Activated T-cell treated with anti-CD3 and anti-CD28 coated beads, Interleukin-2, amount 50 U/mL, for 72 hours (primary cell): Measurements from ENCODE around the gene CHAC1. TPM values are rescaled to one million over a fixed set of nuclear protein-coding genes. Genes with fewer than 3 reads are reported as not detected.
"Not testable (repeated sequence)": the region's sequence is repeated elsewhere in the genome, so short reads cannot be mapped to it uniquely, and the experiment has no call there.

Experiments
- ATAC-seq, 2 donors: fragments of 150-1000 bp; cut with Tn5 transposase; replicated peaks in 1 of 2; 2 replicates each; pipeline ENCODE4 v1.10.0; 2021; ENCODE audit warnings: moderate library complexity in 2 of 2, mild to moderate bottlenecking in 1 of 2
- DNase-seq, 2 donors: peaks; one replicate each; pipeline ENCODE4 v3.0.0; 2021 to 2022; ENCODE audit warnings: mixed read lengths in 1 of 2
- H3K27ac Mint-ChIP-seq: one replicate; pipeline ENCODE4 v1.8.0; 2022; ENCODE audit warnings: mild to moderate bottlenecking, moderate library complexity, mixed read lengths
- H3K27me3 Mint-ChIP-seq: one replicate; pipeline ENCODE4 v1.8.0; 2022; ENCODE audit warnings: low read depth, mixed read lengths
- H3K36me3 Mint-ChIP-seq, 2 donors: one replicate each; pipeline ENCODE4 v1.8.0; 2022; ENCODE audit warnings: mixed read lengths in 2 of 2, mild to moderate bottlenecking in 1 of 2; ENCODE audit not compliant: insufficient read depth in 2 of 2
- H3K4me1 Mint-ChIP-seq: one replicate; pipeline ENCODE4 v1.8.0; 2022; ENCODE audit warnings: low read depth, mixed read lengths
- H3K4me3 Mint-ChIP-seq, 2 donors: one replicate each; pipeline ENCODE4 v1.8.0; 2022; ENCODE audit warnings: mild to moderate bottlenecking in 2 of 2, mixed read lengths in 2 of 2, moderate library complexity in 2 of 2
- H3K9me3 Mint-ChIP-seq, 2 donors: one replicate each; pipeline ENCODE4 v1.8.0; 2022; ENCODE audit warnings: mixed read lengths in 2 of 2
- total RNA-seq, 2 donors: library from RNA; stranded (reverse); gene quantifications; one replicate each; pipeline ENCODE4 v1.2.3, GENCODE V29; 2022

The CHAC1 gene
- total RNA-seq, 2 donors from 2014 or later = 77.8 to 83.0 TPM

DNA sequence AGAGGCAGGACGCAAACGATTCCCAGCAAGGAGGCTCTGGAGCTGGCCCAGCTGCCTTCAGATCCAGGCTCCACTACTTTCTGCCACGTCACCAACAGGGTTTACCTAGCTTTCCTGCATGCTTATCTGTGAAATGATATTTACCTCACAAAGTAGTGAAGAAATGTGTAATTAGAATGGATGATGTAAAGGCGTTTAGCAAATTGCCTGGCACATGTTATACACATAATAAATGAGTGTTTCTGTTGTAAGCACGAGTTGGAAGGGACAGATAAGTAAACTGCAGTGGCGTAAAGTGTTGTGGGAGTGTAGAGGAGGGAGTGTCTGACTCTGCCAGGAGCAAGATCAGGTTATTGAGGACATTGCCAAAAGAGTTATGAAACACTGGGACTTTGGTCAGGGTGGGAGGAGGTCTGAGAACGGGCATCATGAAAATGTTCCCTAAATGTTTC lies 3.5 kb upstream of the CHAC1 start:
- H3K4me1 Mint-ChIP-seq = peaks cover 33% of the 10 kb centered on the region
- ATAC-seq (no peak), DNase-seq (no peak)
- H3K27ac Mint-ChIP-seq = no peak overlapping the region
- H3K9me3 Mint-ChIP-seq = no peaks in the 10 kb centered on the region
- H3K4me3 Mint-ChIP-seq = no peak overlapping the region
- H3K36me3 Mint-ChIP-seq = peaks cover 14 to 16% of the 10 kb centered on the region in 2 donors
- no peaks in the 10 kb centered on the region for H3K27me3 Mint-ChIP-seq

DNA sequence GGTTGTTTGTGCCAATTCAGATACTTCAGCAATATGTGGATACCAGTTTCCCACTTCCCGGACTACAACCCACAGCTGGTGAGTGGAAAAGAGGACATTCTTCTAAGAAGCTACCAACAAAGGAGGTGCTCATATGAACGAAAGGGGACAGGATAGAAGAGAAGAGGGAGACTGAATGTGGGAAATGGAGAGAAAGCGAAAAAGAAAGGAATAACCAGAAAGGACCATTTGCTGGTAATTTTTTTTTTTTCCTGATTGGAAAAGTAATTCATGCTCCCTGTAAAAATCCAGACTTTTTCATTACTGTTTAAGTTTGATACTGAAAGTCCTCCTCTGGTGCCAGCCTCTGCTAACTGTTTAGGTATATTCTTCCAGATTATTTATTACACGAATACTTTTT lies 1.5 kb upstream of the CHAC1 start:
- ATAC-seq = no peak
- Mint-ChIP-seq H3K9me3 (no peaks in the 10 kb centered on the region), H3K27me3 (no peaks in the 10 kb centered on the region), H3K4me1 (peaks cover 38% of the 10 kb centered on the region), H3K27ac (peak overlapping the region; percentile 96), H3K4me3 (peak overlapping the region; percentile 94 to 95), H3K36me3 (peaks cover 19 to 26% of the 10 kb centered on the region in 2 donors)
- DNase-seq = no peak

DNA sequence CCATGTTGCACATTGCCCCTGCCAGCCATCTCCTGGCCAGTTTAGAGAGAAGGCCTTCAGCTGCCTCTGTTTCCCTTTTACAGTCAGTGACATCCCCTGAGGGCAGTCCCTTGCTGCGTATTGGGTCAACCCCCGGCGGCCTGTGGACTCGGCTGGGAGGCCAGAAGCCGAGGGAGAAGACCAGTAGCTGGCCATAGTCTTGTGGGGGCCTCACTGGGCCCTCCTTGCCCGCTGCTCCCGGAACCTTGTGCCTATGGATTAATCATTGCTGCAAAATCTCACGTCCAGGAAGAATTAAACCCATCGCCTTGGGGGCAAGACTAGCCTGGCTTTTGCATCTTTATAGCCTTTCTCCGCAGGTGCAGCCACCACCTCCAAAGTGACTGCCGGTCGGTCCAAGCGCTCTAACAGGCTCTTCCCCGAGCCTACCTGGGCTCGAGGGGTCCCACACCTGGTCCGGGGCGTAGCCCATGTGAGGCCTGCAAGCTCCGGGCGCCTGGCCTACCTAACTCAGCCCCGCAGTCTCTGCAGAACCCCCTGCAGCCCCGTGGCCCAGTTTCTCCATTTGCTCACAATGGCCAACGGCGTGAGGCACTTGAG lies 870 bp upstream of the CHAC1 start:
- Mint-ChIP-seq H3K9me3 (no peaks in the 10 kb centered on the region), H3K4me1 (peaks cover 38% of the 10 kb centered on the region), H3K27ac (peak overlapping the region; percentile 96), H3K4me3 (peak overlapping the region; percentile 94 to 95), H3K36me3 (peaks cover 19 to 26% of the 10 kb centered on the region in 2 donors), H3K27me3 (no peaks in the 10 kb centered on the region)
- DNase-seq (peak in 1 of 2 donors; percentile 35), ATAC-seq (no peak)

DNA sequence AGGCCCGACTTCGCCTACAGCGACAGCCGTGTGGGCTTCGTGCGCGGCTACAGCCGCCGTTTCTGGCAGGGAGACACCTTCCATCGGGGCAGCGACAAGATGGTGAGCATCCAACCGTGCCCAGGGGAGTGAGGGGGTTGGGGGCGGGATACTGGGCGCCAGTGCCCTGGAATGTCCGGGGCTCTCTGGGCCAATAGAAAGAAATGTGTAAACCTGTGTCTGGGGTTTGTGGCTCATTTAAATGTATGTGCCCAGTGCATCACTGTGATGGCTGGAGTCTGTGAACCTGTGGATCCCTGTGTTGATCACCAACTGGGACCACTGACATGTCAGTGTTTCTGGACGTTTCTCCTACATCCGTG lies 423 bp downstream of the CHAC1 start:
- H3K4me3 Mint-ChIP-seq = peak overlapping the region; percentile 94 to 95
- DNase-seq (no peak), ATAC-seq (no peak)
- H3K27me3 Mint-ChIP-seq = no peaks in the 10 kb centered on the region
- H3K36me3 Mint-ChIP-seq = peaks cover 19 to 26% of the 10 kb centered on the region in 2 donors
- peak overlapping the region; percentile 93 for H3K27ac Mint-ChIP-seq
- H3K4me1 Mint-ChIP-seq = peaks cover 46% of the 10 kb centered on the region
- no peaks in the 10 kb centered on the region for H3K9me3 Mint-ChIP-seq

DNA sequence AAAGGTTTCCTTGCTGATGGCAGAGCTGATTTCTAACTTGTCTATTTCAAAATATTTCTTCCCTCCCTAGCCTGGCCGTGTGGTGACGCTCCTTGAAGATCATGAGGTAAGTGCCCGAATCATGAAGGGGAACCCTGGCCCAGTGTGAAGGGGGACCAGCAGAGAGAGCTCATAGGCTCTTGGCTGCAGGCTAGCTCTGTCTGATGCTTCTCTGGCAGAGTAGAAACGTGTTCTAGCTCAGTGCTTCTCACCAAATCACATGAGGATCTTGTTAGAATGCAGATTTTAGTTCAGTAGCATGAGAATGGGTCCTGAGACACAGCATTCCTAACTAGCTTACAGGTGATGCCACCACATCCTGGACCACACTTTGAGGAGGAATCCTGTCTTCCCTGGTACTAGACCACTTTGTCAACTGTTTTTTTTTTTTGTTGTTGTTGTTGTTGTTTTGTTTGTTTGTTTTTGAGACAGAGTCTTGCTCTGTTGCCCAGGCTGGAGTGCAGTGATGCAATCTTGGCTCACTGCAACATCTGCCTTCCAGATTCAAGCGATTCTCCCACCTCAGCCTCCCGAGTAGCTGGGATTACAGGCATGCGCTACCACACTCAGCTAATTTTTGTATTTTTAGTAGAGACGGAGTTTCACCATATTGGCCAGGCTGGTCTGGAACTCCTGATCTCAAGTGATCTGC lies 1.0 kb downstream of the CHAC1 start:
- peaks cover 19 to 26% of the 10 kb centered on the region in 2 donors for H3K36me3 Mint-ChIP-seq
- peak overlapping the region; percentile 94 to 95 for H3K4me3 Mint-ChIP-seq
- not testable (repeated sequence) for DNase-seq, H3K27me3 Mint-ChIP-seq, H3K9me3 Mint-ChIP-seq, ATAC-seq
- H3K4me1 Mint-ChIP-seq = peaks cover 48% of the 10 kb centered on the region
- H3K27ac Mint-ChIP-seq = peak overlapping the region; percentile 93

DNA sequence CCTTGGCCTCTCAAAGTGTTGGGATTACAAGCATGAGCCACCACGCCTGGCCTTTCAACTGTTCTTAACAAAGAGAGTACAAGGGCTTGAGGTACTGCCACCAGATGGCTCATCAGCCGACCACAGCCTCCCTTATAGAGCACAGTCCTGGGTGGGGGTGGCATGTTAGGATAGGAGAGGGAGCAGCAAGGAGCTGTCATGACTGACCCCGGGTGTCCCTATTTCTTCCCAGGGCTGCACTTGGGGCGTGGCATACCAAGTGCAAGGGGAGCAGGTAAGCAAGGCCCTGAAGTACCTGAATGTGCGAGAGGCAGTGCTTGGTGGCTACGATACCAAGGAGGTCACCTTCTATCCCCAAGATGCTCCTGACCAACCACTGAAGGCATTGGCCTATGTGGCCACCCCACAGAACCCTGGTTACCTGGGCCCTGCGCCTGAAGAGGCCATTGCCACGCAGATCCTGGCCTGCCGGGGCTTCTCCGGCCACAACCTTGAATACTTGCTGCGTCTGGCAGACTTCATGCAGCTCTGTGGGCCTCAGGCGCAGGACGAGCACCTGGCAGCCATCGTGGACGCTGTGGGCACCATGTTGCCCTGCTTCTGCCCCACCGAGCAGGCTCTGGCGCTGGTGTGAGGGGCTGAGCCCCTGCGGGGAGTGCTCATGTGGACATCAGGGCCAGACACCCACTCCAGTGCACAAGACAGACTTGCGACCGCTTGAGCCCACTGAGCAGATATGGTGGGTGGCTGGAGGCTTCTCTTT lies 2.1 kb downstream of the CHAC1 start:
- peak overlapping the region; percentile 94 to 95 for H3K4me3 Mint-ChIP-seq
- H3K9me3 Mint-ChIP-seq = no peaks in the 10 kb centered on the region
- peaks cover 48% of the 10 kb centered on the region for H3K4me1 Mint-ChIP-seq
- ATAC-seq = no peak
- peak overlapping the region; percentile 65 for H3K27ac Mint-ChIP-seq
- DNase-seq = no peak
- no peaks in the 10 kb centered on the region for H3K27me3 Mint-ChIP-seq
- peaks cover 19 to 26% of the 10 kb centered on the region in 2 donors for H3K36me3 Mint-ChIP-seq

DNA sequence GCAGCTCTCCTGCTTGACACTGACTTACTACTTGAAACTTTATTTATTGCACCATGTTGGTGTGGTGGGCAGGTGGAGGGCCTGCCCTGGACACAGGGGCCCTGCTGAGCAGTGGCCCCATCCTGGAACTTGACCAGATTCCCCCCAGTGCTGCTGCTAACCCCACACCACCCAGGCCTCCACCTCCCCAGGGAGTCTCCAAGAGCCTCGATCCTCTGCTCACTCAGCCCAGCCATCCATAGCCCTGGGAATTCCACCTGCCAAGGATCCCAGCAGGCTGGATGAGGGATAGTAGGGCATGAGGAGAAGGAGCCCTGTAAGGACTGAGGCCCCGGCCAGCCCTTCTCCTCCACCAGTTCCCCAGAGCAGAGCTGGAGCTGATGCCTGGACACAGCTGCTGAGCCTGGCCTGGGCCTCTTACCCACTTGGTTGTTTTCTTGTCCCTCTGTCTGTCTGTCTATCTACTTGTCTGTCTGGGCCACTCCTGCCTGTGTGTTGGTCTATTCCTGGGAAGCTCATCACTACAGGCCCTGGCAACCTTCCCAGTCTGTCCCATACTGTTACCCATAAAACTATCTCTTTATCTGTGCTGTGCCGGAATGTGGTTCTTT lies 2.8 kb downstream of the CHAC1 start:
- Mint-ChIP-seq H3K27me3 (no peaks in the 10 kb centered on the region), H3K4me3 (peak overlapping the region; percentile 81 to 94), H3K27ac (peak overlapping the region; percentile 41), H3K9me3 (no peaks in the 10 kb centered on the region), H3K4me1 (peaks cover 48% of the 10 kb centered on the region), H3K36me3 (peaks cover 19 to 26% of the 10 kb centered on the region in 2 donors)
- DNase-seq (no peak), ATAC-seq (no peak)

DNA sequence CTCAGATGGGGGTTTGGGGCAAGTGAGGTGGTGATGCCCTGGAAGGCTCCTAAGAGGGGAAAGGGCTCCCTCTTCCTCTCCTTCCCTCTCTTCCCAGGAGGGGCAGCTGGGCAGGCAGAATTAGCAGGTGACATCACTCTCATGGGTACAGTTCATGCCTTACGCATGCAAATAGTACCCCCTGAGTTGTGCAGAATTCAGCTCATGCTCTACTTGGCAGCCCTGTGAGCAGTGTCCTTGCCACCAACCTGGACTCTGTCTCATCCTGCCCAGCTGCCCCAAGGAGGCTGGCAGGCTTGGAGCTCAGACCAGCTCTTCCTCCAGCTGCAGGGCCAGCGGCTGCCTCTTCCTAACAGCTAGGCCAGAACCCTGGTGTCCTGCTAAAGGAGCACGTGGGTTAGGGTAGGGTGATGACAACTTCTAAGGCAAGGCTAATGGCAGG lies 3.3 kb downstream of the CHAC1 start:
- H3K4me3 Mint-ChIP-seq = peak overlapping the region; percentile 81 to 94
- peaks cover 19 to 26% of the 10 kb centered on the region in 2 donors for H3K36me3 Mint-ChIP-seq
- DNase-seq (no peak), ATAC-seq (no peak)
- H3K27me3 Mint-ChIP-seq = no peaks in the 10 kb centered on the region
- peak overlapping the region; percentile 55 for H3K27ac Mint-ChIP-seq
- no peaks in the 10 kb centered on the region for H3K9me3 Mint-ChIP-seq
- peaks cover 46% of the 10 kb centered on the region for H3K4me1 Mint-ChIP-seq

DNA sequence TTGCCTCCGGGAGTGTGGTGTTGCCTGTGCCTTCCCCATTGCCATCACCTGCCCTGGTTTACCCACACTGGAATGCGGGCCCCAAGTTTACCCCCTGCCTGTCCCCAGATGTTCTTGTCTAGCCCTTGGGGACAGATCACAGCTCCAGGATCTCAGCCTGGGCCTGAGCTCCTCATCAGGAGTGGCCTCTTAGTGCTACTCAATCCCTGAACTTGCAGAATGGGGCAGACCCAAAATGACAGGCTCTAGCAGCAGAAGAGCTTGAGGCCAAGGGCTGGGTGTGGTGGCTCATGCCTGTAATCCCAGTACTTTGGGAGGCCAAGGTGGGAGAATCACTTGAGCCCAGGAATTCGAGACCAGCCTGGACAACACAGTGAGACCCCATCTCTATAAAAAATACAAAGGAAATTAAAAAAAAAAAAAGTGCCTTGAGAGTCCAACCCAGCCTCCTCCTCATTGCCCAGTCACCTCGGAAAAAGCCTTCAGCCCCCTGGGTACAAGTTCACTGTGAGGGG lies 3.8 kb downstream of the CHAC1 start:
- H3K4me1 Mint-ChIP-seq = peaks cover 41% of the 10 kb centered on the region
- peaks cover 18 to 25% of the 10 kb centered on the region in 2 donors for H3K36me3 Mint-ChIP-seq
- no peaks in the 10 kb centered on the region for H3K9me3 Mint-ChIP-seq
- DNase-seq (no peak), ATAC-seq (no peak)
- no peak overlapping the region for H3K4me3 Mint-ChIP-seq
- H3K27me3 Mint-ChIP-seq = no peaks in the 10 kb centered on the region
- peak overlapping the region; percentile 55 for H3K27ac Mint-ChIP-seq

DNA sequence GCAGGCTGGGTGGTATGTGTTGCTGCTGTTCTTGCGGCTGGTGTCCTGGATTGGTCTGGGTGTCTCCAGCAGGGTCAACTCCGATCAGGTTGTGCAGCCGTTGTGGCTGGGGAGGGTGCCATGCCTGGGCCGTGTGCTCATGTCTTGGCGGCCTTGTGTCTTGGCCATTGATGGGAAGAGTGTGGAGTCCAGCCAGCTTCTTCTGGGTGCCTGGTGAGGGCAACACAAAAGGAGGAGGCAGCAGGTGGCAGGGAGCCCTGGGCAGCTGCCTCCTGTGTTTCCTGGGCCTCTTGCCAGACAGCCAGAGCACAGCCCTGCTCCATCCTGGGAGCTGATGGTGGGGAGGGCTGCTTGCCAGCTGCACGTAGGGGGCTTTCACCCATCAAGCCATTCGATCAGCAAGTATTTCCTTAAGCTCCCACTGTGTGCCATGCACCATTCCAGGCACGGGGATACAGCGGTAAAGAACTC lies 4.3 kb downstream of the CHAC1 start:
- no peaks in the 10 kb centered on the region for H3K9me3 Mint-ChIP-seq
- DNase-seq (no peak), ATAC-seq (no peak)
- peak overlapping the region in 1 of 2 donors; percentile 10 for H3K4me3 Mint-ChIP-seq
- H3K4me1 Mint-ChIP-seq = peaks cover 36% of the 10 kb centered on the region
- H3K27ac Mint-ChIP-seq = peak overlapping the region; percentile 92
- H3K27me3 Mint-ChIP-seq = no peaks in the 10 kb centered on the region
- peaks cover 18 to 23% of the 10 kb centered on the region in 2 donors for H3K36me3 Mint-ChIP-seq

DNA sequence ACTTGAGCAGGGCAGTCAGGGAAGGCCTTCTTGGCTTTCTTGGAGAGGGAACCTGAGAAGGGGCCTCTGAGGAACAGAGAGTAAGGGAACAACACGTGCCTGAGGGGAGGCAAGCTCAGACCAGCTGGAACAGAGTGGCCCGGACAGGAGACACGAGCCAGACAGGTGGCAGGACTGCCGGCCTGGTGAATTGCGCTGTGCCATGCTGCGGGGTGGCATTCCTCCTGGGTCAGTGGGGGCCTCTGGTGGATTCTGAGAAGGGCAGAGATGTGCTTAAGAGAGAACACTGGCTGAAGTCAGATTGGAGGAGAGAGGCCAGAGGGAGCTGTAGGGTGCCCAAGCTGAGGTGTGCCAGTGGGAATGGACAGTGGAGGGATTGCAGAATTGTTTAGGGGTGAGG lies 4.9 kb downstream of the CHAC1 start:
- peaks cover 34% of the 10 kb centered on the region for H3K4me1 Mint-ChIP-seq
- no peaks in the 10 kb centered on the region for H3K27me3 Mint-ChIP-seq
- DNase-seq (no peak), ATAC-seq (peak; percentile 0 to 6)
- peak overlapping the region; percentile 92 for H3K27ac Mint-ChIP-seq
- peak overlapping the region in 1 of 2 donors; percentile 0 for H3K4me3 Mint-ChIP-seq
- no peaks in the 10 kb centered on the region for H3K9me3 Mint-ChIP-seq
- peaks cover 15 to 22% of the 10 kb centered on the region in 2 donors for H3K36me3 Mint-ChIP-seq

DNA sequence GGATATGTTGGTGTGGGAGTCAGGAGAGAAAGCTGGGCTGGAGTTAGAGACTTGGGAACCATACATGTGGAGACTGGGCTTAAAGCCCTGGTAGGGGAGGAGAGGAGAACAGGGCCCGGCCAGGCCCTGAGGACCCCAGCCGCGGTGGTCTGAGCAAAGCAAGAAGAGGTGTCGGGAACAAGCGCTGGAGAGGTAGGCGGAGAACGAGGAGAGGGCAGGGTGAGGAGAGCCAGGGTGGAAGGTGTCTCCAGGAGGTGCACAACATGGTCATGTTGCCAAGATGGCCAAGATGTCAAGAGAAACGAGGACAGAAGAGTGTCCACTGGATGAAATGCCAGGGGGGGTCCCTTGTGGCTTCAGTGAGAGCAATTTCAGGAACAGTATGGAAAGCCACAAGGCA lies 5.5 kb downstream of the CHAC1 start:
- peaks cover 13 to 20% of the 10 kb centered on the region in 2 donors for H3K36me3 Mint-ChIP-seq
- ATAC-seq = peak; percentile 6 to 8
- H3K9me3 Mint-ChIP-seq = no peaks in the 10 kb centered on the region
- no peak overlapping the region for H3K4me3 Mint-ChIP-seq
- no peaks in the 10 kb centered on the region for H3K27me3 Mint-ChIP-seq
- peaks cover 34% of the 10 kb centered on the region for H3K4me1 Mint-ChIP-seq
- H3K27ac Mint-ChIP-seq = peak overlapping the region; percentile 92
- DNase-seq = no peak
